ENCODE data around the gene LKAAEAR1. TPM values are rescaled to one million over a fixed set of nuclear protein-coding genes. Genes with fewer than 3 reads are reported as not detected.

Gene LKAAEAR1
- total RNA-seq, 1 donor from 2014 or later: not detected

DNA sequence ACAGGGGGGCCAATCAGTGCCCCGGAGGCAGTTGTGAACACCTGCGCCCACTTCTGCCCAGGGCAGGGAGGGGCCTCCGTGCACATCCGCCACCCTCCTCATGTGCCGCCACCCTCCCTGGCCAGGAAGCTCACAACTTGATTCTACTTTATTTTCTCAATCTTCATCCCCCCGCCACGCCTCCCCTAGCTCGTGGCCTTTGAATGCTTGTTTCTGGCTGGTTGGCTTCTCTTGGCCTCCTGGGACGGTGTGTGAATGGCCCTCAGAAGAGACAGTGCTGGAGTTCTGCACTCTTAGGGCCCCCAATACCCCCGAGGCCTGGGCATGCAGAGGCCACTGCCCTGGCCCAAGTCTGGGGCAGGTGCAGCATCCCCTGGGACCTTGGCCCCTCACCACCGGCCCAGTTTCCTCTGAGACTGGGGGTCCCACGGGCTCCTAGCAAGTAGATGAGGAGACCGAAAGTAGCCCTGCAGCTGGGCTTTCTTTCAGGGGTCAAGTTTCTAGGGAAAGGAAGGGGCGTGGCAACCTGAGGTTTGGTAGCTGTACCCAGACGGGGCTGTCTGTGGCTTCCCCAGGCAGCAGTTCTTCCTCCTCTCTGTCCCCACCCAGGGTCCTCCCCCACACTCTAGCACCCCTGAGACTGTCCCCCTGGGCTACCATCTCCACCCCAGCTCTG lies 6.2 kb downstream of the LKAAEAR1 start:
- H3K36me3 Mint-ChIP-seq (ENCODE audit: insufficient read depth): no peaks in the 10 kb centered on the region
- TF ChIP-seq, protein P1, sequence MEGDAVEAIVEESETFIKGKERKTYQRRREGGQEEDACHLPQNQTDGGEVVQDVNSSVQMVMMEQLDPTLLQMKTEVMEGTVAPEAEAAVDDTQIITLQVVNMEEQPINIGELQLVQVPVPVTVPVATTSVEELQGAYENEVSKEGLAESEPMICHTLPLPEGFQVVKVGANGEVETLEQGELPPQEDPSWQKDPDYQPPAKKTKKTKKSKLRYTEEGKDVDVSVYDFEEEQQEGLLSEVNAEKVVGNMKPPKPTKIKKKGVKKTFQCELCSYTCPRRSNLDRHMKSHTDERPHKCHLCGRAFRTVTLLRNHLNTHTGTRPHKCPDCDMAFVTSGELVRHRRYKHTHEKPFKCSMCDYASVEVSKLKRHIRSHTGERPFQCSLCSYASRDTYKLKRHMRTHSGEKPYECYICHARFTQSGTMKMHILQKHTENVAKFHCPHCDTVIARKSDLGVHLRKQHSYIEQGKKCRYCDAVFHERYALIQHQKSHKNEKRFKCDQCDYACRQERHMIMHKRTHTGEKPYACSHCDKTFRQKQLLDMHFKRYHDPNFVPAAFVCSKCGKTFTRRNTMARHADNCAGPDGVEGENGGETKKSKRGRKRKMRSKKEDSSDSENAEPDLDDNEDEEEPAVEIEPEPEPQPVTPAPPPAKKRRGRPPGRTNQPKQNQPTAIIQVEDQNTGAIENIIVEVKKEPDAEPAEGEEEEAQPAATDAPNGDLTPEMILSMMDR (IDR thresholded peaks at IDR 0.05; ENCODE audit: unreplicated experiment): no peak
- no peak overlapping the region for H3K4me3 Mint-ChIP-seq (ENCODE audit: low read depth)
- peaks cover 23% of the 10 kb centered on the region for H3K27me3 Mint-ChIP-seq
- H3K4me1 Mint-ChIP-seq (ENCODE audit: low read depth): peaks cover 6% of the 10 kb centered on the region
- no peak for DNase-seq (ENCODE audit: low spot score, unreplicated experiment)
- no peaks in the 10 kb centered on the region for H3K9me3 Mint-ChIP-seq (ENCODE audit: low read depth)
- no peak overlapping the region for H3K27ac Mint-ChIP-seq

DNA sequence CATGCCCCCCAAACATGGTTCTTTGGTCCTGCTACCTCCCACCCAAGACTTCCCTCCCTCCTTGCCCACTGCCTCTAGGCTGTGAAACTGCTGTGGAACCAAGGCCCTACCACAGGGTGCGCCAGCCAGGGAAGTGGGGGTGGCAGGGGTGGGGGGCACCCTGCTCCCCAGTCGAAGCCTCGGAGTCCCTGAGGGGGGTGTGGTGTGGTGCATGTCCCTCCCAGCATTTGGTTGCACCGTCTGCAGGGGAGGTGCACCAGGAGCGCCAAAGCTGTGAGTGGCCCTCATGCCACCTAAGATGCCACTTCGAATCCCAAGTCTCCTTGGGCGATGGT lies 6.7 kb downstream of the LKAAEAR1 start:
- Mint-ChIP-seq H3K4me1 (ENCODE audit: low read depth) (peaks cover 6% of the 10 kb centered on the region), H3K9me3 (ENCODE audit: low read depth) (no peaks in the 10 kb centered on the region), H3K4me3 (ENCODE audit: low read depth) (no peak overlapping the region), H3K36me3 (ENCODE audit: insufficient read depth) (no peaks in the 10 kb centered on the region), H3K27ac (no peak overlapping the region), H3K27me3 (peaks cover 20% of the 10 kb centered on the region)
- no peak for DNase-seq (ENCODE audit: low spot score, unreplicated experiment)
- TF ChIP-seq, protein P1 (IDR thresholded peaks at IDR 0.05; ENCODE audit: unreplicated experiment): no peak

DNA sequence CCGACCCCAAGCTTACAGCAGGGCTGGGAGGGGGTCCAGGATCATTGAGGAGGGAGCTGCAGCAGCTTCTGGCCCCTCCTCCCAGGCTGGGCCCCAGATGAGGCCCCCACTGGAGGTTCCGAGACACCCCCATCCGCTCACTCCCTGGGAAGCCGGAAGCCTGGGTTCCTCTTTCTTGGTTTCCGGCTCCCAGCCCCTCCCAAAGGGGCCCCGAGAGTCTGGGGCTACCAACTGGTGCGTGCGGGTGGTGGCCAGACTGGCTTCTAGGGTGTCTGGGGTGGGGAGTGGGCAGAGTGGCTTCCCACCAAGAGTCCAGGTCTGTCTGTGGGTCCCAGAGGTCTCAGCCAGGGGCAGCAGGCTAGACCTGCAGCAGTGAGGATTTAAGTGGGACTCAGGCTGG lies 7.1 kb downstream of the LKAAEAR1 start:
- Mint-ChIP-seq H3K27me3 (peaks cover 16% of the 10 kb centered on the region), H3K36me3 (ENCODE audit: insufficient read depth) (no peaks in the 10 kb centered on the region), H3K4me3 (ENCODE audit: low read depth) (no peak overlapping the region), H3K27ac (no peak overlapping the region), H3K4me1 (ENCODE audit: low read depth) (peaks cover 6% of the 10 kb centered on the region), H3K9me3 (ENCODE audit: low read depth) (no peaks in the 10 kb centered on the region)
- TF ChIP-seq, protein P1 (IDR thresholded peaks at IDR 0.05; ENCODE audit: unreplicated experiment): no peak
- DNase-seq (ENCODE audit: low spot score, unreplicated experiment): no peak

DNA sequence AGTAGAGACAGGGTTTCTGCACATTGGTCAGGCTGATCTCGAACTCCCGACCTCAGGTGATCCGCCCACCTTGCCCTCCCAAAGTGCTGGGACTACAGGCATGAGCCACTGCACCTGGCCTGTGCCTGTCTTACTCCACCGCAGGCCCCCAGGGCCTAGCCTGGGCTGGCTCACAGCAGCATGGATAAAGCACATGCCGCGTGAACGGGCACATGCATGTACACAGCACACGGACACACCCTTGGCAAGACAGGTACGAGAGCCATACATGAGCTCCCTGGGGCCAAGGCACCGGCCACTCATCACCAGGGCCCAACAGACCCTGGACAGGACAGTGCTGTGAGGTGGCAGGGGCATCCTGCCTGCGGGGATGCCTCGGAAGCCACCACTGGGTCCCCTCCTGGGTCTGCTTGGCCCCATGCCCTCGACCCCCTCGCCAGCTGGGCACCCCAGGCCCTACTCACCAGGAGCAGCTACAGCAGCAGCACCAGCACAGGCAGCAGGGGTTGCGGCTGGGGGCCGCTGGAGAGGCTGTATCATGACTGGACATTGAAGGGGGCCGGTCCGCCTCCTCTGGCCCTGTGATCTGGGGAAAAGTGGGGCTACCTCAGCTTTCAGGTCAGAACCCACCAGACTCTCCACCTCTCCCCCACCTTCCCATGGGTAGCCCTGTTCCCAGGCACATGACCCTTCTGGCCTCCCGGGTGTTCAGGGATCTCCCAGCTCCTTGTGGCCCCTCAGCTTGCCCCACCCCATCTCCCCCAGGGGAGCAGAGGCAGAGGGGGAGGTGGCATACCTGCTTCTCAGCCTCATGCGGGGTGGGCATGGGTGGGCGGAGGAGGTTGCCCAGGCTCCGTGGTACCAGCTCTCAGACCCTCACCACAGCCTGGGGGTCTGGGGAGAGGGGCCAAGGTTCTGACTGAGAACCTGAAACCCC lies 7.9 kb downstream of the LKAAEAR1 start:
- TF ChIP-seq, protein P1 (IDR thresholded peaks at IDR 0.05; ENCODE audit: unreplicated experiment): no peak
- H3K27ac Mint-ChIP-seq: no peak overlapping the region
- DNase-seq (ENCODE audit: low spot score, unreplicated experiment): no peak
- H3K4me1 Mint-ChIP-seq (ENCODE audit: low read depth): peaks cover 6% of the 10 kb centered on the region
- H3K4me3 Mint-ChIP-seq (ENCODE audit: low read depth): no peak overlapping the region
- H3K36me3 Mint-ChIP-seq (ENCODE audit: insufficient read depth): no peaks in the 10 kb centered on the region
- no peaks in the 10 kb centered on the region for H3K9me3 Mint-ChIP-seq (ENCODE audit: low read depth)
- H3K27me3 Mint-ChIP-seq: peaks cover 8% of the 10 kb centered on the region

DNA sequence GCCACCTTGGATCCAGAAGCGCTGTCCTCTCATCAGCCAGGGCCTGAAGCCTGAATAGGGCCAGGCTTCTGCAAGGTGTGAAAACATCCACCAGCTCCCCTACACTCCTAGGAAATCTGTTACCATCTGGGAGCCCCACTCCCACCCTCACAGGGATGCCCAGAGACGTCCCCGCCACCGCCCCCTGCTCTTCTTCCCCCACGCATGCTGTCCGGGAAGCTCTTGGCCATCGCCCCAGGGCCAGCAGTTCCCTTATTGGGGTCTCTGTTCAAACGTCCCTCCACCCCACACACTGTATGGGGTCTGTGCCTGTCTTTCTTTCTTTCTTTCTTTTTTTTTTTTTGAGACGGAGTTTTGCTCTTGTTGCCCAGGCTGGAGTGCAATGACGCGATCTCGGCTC lies 8.6 kb downstream of the LKAAEAR1 start:
- H3K9me3 Mint-ChIP-seq (ENCODE audit: low read depth): no peaks in the 10 kb centered on the region
- H3K36me3 Mint-ChIP-seq (ENCODE audit: insufficient read depth): no peaks in the 10 kb centered on the region
- no peak overlapping the region for H3K4me3 Mint-ChIP-seq (ENCODE audit: low read depth)
- DNase-seq (ENCODE audit: low spot score, unreplicated experiment): no peak
- H3K27ac Mint-ChIP-seq: no peak overlapping the region
- TF ChIP-seq, protein P1 (IDR thresholded peaks at IDR 0.05; ENCODE audit: unreplicated experiment): no peak
- H3K4me1 Mint-ChIP-seq (ENCODE audit: low read depth): peaks cover 4% of the 10 kb centered on the region
- H3K27me3 Mint-ChIP-seq: peaks cover 2% of the 10 kb centered on the region
